Stimulated activated CD8-positive, alpha-beta memory T cell treated with anti-CD3 and anti-CD28 coated beads, Interleukin-2, amount 100 ng/mL, for 1 hour (primary cell): Measurements from ENCODE around the gene CCT8.
A peak's percentile ranks its signal among the peaks of the same experiment; 100 is the strongest.

Source experiments
- DNase-seq, 2 donors: peaks; one replicate each; pipeline ENCODE4 v3.0.0-alpha.2; 2020; ENCODE audit warnings: low read depth in 2 of 2

Gene CCT8

DNA sequence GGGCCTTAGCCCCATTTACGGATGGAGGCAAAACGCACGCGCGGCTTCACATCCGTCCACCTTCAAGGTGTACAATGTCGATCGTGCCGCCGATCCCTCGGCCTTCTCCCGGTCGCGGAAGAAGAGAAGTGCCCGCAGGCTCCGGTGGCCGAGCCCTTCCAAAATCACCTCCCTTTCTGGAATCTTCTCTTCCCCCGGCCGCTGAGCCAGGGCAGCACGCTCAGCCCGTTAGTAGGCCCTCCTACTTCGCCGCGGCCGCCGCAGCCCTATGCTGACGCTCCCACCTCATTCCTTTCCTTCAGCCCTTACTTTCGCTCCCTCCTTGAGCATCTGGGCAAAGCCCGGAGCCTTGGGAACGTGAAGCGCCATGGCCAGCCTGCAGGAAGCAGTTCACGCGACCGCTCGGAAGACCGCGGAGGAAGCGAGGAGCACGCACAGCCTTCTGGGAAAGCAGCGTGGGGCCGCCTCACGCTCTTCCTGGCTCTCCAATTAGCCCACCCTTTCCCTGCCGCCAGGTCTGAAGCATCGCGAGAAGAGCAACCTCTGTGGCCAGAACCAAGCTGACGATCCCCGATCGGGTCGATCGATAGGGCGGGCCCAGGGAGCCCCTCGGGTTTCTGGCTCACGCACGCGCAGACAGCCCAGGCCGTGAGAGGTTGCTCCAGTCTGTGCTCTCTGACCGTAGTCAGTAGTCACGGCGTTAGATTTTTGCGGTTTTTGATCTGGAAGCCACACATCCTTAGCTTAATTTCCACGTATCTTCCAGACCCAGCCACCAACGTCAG is at the start of gene CCT8:
Gene CCT8, minus strand, starts transcription at position 427 of the 785 bp plus-strand sequence. Its CDS starts 58 bp downstream, at position 369.
- DNase-seq: peak; percentile 93 to 97

DNA sequence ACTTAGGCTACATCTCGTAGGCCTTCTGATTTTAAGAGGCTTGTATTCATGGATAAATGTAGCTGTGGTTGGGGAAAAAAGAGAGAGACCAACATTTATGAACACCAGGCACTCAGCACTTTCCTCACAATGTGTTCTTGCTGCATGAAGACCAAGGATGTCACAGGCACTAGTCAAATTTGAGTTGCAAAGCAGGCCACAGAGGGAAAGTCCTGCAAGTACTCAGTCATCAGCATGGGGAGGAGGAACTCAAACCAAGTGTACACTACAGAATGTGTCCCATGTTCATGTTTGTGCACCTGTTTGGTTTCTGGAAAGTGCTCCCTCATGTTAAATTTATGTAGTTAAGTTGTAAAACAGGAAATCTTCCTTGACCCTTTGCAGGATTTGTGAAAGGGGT is 48.3 kb upstream of the CCT8 start:
- no peak for DNase-seq

DNA sequence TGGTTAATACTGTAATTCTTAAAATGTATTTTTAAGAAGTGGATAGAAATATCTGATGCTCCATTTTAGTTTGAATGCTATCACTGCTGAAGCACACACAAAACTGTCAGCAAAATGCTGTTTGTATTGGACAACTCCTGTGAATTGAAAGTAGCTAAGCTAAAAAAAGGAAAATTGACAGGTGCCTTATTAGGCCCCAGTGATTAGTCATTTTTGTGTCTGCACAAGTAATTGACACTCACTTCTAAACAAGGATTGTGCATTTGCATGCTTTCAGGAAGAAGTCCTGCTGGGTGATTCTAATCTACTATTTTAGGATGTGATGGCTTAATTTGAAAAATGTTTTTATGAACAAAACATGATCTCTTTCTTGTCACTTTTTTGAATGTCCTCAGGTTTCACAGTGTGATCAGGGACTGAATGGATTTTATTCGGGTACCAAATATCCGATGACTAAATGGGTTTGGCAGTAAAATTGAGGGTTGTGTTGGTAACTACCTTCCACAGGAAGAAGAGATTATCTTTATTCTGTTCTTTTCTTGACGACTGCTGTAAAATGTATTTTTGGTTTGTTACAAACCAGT is 44.0 kb upstream of the CCT8 start:
- no peak for DNase-seq

GRCh38 chr21:29115899-29116298 is 42.5 kb upstream of the CCT8 start:
- DNase-seq: no peak

GRCh38 chr21:29114765-29115500 is 41.5 kb upstream of the CCT8 start:
- DNase-seq: no peak

DNA sequence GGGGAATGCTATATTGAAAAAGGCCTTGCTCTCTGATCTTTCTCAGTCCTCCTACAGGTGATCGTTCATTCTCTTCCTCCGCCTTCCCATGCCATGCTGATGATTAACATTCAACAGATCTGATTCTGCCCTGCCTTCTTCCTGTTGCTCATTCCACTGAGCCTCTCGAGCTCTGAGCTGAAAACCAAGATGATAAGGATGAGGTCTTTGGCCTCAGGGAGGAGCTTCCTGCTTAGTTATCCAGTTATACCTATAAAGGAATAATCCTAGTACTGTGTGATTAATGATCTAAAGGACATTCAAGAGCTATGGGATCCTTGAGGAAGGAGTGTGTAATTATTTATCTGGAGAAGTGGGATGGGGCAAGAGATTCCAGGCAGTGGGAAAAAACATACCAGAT is 31.8 kb upstream of the CCT8 start:
- DNase-seq: no peak

- no peak for DNase-seq
These were observed 30.8 kb upstream of the CCT8 start for GRCh38 chr21:29104239-29104708.

- DNase-seq: no peak
These were observed 29.4 kb upstream of the CCT8 start for GRCh38 chr21:29102791-29103257.

- no peak for DNase-seq
These were observed 24.7 kb upstream of the CCT8 start for GRCh38 chr21:29098156-29098555.

GRCh38 chr21:29096218-29097015 is 23.0 kb upstream of the CCT8 start:
- no peak for DNase-seq

- DNase-seq: no peak
These were observed 18.9 kb upstream of the CCT8 start for GRCh38 chr21:29092102-29092959.

GRCh38 chr21:29091033-29091432 is 17.6 kb upstream of the CCT8 start:
- DNase-seq: no peak

DNA sequence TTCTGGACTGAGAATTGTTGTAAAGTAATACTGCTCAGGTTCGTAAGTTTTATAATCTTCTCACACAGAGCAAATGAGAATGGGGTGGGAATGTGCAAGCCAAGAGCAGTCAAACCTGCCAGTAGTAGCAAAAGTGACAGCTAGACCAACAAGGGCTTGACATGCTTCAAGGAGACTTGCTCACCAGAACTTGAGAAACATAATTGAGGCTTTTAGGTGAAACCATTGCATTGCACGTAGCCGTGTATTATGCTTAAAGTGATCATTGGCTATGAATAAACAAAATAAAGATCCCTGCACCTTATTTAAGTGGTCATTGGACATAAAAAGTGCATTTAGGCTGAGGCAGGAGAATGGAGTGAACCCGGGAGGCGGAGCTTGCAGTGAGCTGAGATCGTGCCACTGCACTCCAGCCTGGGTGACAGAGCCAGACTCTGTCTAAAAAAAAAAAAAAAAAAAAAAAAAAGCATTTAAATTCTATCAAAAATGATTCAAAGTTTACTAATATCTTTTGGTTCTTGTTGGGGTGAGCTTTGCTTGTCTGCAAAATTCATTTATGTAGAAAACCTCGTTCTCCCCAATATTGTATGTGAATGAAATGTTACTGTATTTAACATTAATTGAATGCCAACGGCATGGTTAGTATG is 11.8 kb upstream of the CCT8 start:
- DNase-seq: no peak

DNA sequence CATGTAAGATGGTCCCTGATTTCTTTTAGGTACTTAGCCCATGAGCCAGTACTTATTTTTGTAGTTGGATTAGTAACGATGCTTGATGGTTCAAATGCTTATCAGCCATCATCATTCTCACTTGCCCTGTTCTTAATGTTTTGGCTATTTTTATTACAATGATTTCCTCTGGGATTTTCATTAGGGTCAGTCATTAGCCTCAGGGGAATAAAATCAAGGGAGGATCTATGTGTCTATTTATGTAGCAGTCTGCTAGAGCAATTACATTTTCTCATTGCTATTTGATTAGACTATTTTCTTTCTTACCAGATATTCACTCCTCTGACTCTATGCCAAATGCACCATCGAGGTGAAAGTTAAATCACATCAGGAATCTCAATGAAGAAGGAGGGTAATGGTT is 10.9 kb upstream of the CCT8 start:
- DNase-seq: no peak

DNA sequence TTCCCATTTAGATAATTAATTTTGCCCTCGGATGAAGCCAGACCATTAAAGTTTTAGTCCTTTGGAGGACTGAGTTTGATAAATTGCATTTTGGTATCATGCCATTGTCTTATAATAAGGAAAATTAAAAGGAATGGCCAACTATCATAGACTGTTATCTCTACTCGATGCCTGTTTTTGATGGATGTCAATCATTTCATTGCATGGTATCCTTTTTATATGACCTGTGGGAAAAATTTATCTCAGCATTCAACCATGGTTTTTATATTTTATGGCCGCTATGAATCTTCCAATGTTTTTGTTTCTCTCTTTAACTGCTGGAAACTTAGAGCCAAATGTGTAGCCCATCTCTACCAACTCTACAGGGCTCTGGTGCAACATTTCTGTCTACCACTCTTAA is 9.9 kb upstream of the CCT8 start:
- no peak for DNase-seq

DNA sequence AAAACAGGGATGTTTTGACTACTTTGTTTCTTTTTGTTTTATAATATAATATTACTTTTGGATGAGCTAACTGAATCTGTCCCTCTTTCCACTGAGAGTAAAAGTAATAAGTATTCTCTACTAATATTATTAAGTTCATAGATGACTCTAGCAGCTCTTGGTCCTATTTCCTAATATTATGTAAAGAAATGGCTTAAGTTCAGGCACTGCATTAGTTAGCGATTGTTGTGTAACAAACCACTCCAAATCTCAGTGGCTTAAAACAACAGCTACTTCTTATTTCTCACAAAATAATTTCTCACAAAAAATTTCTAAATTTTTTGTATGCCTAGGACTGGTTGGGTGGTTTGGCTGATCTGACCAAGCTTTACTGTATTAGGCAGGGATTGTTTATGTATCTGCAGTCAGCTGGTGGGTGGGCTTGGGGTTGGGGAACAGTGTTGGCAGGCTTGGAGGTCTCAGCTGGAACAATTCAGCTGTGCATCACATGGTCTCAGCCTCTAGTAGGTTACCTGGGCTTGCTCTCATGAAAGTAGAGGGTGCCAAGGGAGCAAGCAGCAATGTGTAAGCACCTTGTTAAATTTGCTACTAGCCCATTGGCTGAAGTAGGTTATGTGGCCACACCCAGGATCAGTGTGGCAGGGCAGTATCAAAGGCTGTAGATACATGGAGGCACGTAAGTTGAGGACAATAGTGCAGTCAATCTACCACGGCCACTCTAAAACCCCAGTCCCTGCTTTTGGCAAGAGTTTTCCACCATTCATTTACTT is 8.8 kb upstream of the CCT8 start:
- DNase-seq: no peak

GRCh38 chr21:29080454-29080941 is 7.0 kb upstream of the CCT8 start:
- no peak for DNase-seq

DNA sequence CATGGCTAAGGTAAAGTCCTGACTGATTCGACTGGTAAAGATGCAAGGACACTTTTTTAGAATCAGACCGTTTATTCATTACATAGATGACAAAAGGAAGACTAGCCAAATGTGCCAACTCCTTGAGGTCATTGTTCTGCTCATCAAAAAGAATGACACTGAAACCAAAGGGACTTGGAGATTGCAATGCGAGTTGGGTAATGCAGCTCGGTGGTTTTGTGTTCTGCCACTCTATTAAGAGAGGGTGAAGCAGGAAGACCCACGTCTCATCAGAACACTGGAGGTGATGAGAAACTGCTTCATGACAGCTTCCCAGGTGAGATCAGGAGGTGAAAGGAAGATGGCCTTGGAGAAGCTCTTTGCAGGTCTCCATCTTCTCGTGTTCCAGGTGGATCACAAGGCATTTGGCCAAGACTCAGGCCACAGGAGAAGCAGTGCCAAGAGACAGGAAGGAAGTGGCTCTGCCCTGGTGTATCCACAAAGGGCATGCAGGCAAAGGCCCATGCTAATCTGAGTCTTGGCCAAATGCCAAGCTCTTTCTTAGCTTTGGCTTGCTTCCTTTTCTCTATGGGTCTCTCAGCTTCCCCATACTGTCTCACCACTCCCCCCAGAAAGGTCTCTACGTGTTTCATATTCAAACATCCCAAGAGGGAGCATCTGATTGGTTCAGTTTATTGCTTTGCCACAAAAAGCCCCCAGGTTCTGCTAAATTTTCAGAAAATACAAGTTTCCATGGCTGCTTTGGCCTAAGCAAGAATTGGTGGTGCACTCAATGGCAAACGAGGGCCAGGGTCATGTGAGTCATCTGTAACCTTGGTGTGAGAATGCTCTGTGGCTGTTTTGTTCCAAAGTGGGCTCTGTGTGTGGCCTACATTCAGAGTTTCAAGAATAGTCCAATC is 5.7 kb upstream of the CCT8 start:
- no peak for DNase-seq
